Endothelial cell of umbilical vein (primary cell): ENCODE data around the gene UROD. TPM values are rescaled to one million over a fixed set of nuclear protein-coding genes. Genes with fewer than 3 reads are reported as not detected.

Source experiments
- BruUV-seq: library from RNA; stranded (reverse); fragments of 400-500 nt; replicated peaks from 2 replicates; lab custom pipeline; 2021; lab: Mats Ljungman, UMichigan
- CTCF ChIA-PET: fragments of 300-600, 350-600 bp; sonication (Branson Sonifier 250); formaldehyde crosslinking; loops from one replicate; lab custom pipeline; 2021; ENCODE audit warnings: antibody characterized with exemption, inconsistent platforms; lab: Charles Lee
- POLR2A ChIA-PET: fragments of 300-600, 350-600 bp; sonication (Branson Sonifier 250); formaldehyde crosslinking; loops from one replicate; lab custom pipeline; 2021; ENCODE audit warnings: antibody characterized with exemption, inconsistent platforms; lab: Charles Lee
- DNase-seq: peaks from one replicate; pipeline ENCODE4 v3.0.0-alpha.2; 2011; ENCODE audit warnings: low read depth, low spot score
- FAIRE-seq: peaks from 2 replicates; lab custom pipeline; 2011; peaks lifted over from hg19 to GRCh38; lab: Jason Lieb, UNC
- H2AFZ ChIP-seq: 2 replicates; pipeline ENCODE4 v1.6.0; 2012; ENCODE audit warnings: low read depth, low read length, control low read depth, inconsistent platforms
- H3K27ac ChIP-seq: 2 replicates; pipeline ENCODE4 v1.5.1; 2011; ENCODE audit warnings: low read depth, mild to moderate bottlenecking, control low read depth, low read length, moderate library complexity; ENCODE audit not compliant: insufficient read depth
- H3K27me3 ChIP-seq, 2 experiments: 2 replicates each; pipeline versions ENCODE4 v1.6.0 to v1.6.1; 2011; ENCODE audit warnings: low read length in 2 of 2, mixed read lengths in 1 of 2; ENCODE audit not compliant: control insufficient read depth in 2 of 2, insufficient read depth in 2 of 2
- H3K36me3 ChIP-seq, 2 experiments: 2 replicates in 1 of 2; 3 replicates in 1 of 2; pipeline ENCODE4 v1.5.1; 2011; ENCODE audit warnings: low read length in 2 of 2, mild to moderate bottlenecking in 1 of 2, moderate library complexity in 1 of 2; ENCODE audit not compliant: control insufficient read depth in 2 of 2, insufficient read depth in 2 of 2; ENCODE audit errors: extremely low read depth in 1 of 2
- H3K4me1 ChIP-seq: 3 replicates; pipeline ENCODE4 v1.5.1; 2011; ENCODE audit warnings: mild to moderate bottlenecking, low read length; ENCODE audit not compliant: control insufficient read depth, insufficient read depth; ENCODE audit errors: extremely low read depth
- H3K4me2 ChIP-seq: 2 replicates; pipeline ENCODE4 v1.6.1; 2011; ENCODE audit warnings: low read length, control low read depth, mixed read lengths; ENCODE audit not compliant: insufficient read depth
- H3K4me3 ChIP-seq, 3 experiments: fragments of 200-600 bp in 1 of 3; sonication (generic), shearing (Covaris generic) in 1 of 3; replicated peaks in 1 of 3; 2 replicates each; pipeline ENCODE4 v1.5.1; 2011 to 2016; ENCODE audit warnings: control low read depth in 3 of 3, low read length in 3 of 3, mild to moderate bottlenecking in 2 of 3, inconsistent platforms in 1 of 3, low read depth in 1 of 3, moderate library complexity in 1 of 3; ENCODE audit not compliant: insufficient read depth in 1 of 3
- H3K79me2 ChIP-seq: 2 replicates; pipeline ENCODE4 v1.6.0; 2012; ENCODE audit warnings: low read length, inconsistent platforms; ENCODE audit not compliant: control insufficient read depth, insufficient read depth
- H3K9ac ChIP-seq: replicated peaks from 2 replicates; pipeline ENCODE3; 2011; ENCODE audit warnings: low read length, control low read depth; ENCODE audit not compliant: insufficient read depth; ENCODE audit errors: extremely low read depth
- H3K9me1 ChIP-seq: replicated peaks from 3 replicates; pipeline ENCODE4 v1.6.0; 2011; ENCODE audit warnings: mild to moderate bottlenecking, low read length; ENCODE audit not compliant: control insufficient read depth, insufficient read depth; ENCODE audit errors: extremely low read depth
- H3K9me3 ChIP-seq: replicated peaks from 2 replicates; pipeline ENCODE4 v1.5.1; 2012; ENCODE audit warnings: low read length, inconsistent platforms; ENCODE audit not compliant: control insufficient read depth, insufficient read depth
- H4K20me1 ChIP-seq: replicated peaks from 2 replicates; pipeline ENCODE3; 2011; ENCODE audit warnings: mild to moderate bottlenecking, low read length; ENCODE audit not compliant: control insufficient read depth, insufficient read depth; ENCODE audit errors: extremely low read depth
- EZH2 ChIP-seq: IDR thresholded peaks from 2 replicates; pipeline ENCODE4 v1.6.1; 2012; ENCODE audit warnings: borderline replicate concordance, low read depth, mild to moderate bottlenecking, moderate library complexity, low read length, inconsistent platforms; ENCODE audit not compliant: severe bottlenecking
- FOS ChIP-seq: IDR thresholded peaks from 2 replicates; pipeline ENCODE4 v1.6.1; 2011; ENCODE audit warnings: mild to moderate bottlenecking, low read length, moderate library complexity, borderline replicate concordance; ENCODE audit not compliant: insufficient read depth
- GATA2 ChIP-seq: IDR thresholded peaks from 2 replicates; pipeline ENCODE4 v1.7.0; 2011; ENCODE audit warnings: low read depth, mild to moderate bottlenecking, moderate library complexity, mixed read lengths, low read length; ENCODE audit not compliant: insufficient read length, insufficient read depth
- JUN ChIP-seq: IDR thresholded peaks from 2 replicates; pipeline ENCODE4 v1.6.1; 2011; ENCODE audit warnings: borderline replicate concordance, low read depth; ENCODE audit not compliant: insufficient read length, insufficient read depth
- MYC ChIP-seq: IDR thresholded peaks from one replicate; pipeline ENCODE4 v1.6.1; 2011; ENCODE audit warnings: mild to moderate bottlenecking, low read depth, low read length
- POLR2A ChIP-seq: IDR thresholded peaks from 2 replicates; pipeline ENCODE4 v1.6.1; 2012; ENCODE audit warnings: low read depth, mild to moderate bottlenecking, control low read depth, low read length
- POLR2AphosphoS5 ChIP-seq: IDR thresholded peaks from 2 replicates; pipeline ENCODE4 v1.6.1; 2012; ENCODE audit warnings: low read depth, mild to moderate bottlenecking, control low read depth, low read length, moderate library complexity; ENCODE audit not compliant: insufficient read depth
- dilution Hi-C: fragments of 300-500 bp; cut with MboI; formaldehyde crosslinking; loops from one replicate; pipeline ENCODE4 v1.15.0; 2019; ENCODE audit warnings: low sequenced_read_pairs; ENCODE audit not compliant: extremely low pct_ligation_motif_present
- intact Hi-C: fragments of 100-400 bp; cut with micrococcal nuclease; formaldehyde crosslinking; loops from one replicate; pipeline ENCODE4 v1.10.0; 2022
- polyA plus RNA-seq, 4 experiments: library from polyadenylated mRNA; depleted of rRNA in 3 of 4; stranded (reverse) in 3 of 4; unstranded in 1 of 4; fragments of >200 nt; gene quantifications; 2 replicates each; pipeline versions ENCODE4 v1.2.1 to v1.2.3, GENCODE V29; 2011 to 2012; ENCODE audit warnings: missing spikeins in 1 of 4
- total RNA-seq: library from RNA; stranded (reverse); gene quantifications from 2 replicates; pipeline ENCODE4 v1.2.3, GENCODE V29; 2021
- TF ChIP-seq, protein P1 (sequence below), 2 donors: IDR thresholded peaks; 1 replicate in 1 of 2; 2 replicates in 1 of 2; pipeline ENCODE4 v1.5.1; 2011; ENCODE audit warnings: low read length in 2 of 2, mild to moderate bottlenecking in 2 of 2, moderate library complexity in 2 of 2, control low read depth in 1 of 2, inconsistent platforms in 1 of 2, low read depth in 1 of 2; ENCODE audit not compliant: insufficient read depth in 1 of 2; ENCODE audit errors: extremely low read depth in 1 of 2
- TF ChIP-seq, protein P2 (sequence below): IDR thresholded peaks from 2 replicates; pipeline ENCODE4 v1.6.1; 2011; ENCODE audit not compliant: insufficient read depth, insufficient read length

Gene UROD
- total and polyA plus RNA-seq, 2 donors (not counting 3 experiments of a cell fraction or from before 2014, with no cell fraction given): 192 to 636 TPM

DNA sequence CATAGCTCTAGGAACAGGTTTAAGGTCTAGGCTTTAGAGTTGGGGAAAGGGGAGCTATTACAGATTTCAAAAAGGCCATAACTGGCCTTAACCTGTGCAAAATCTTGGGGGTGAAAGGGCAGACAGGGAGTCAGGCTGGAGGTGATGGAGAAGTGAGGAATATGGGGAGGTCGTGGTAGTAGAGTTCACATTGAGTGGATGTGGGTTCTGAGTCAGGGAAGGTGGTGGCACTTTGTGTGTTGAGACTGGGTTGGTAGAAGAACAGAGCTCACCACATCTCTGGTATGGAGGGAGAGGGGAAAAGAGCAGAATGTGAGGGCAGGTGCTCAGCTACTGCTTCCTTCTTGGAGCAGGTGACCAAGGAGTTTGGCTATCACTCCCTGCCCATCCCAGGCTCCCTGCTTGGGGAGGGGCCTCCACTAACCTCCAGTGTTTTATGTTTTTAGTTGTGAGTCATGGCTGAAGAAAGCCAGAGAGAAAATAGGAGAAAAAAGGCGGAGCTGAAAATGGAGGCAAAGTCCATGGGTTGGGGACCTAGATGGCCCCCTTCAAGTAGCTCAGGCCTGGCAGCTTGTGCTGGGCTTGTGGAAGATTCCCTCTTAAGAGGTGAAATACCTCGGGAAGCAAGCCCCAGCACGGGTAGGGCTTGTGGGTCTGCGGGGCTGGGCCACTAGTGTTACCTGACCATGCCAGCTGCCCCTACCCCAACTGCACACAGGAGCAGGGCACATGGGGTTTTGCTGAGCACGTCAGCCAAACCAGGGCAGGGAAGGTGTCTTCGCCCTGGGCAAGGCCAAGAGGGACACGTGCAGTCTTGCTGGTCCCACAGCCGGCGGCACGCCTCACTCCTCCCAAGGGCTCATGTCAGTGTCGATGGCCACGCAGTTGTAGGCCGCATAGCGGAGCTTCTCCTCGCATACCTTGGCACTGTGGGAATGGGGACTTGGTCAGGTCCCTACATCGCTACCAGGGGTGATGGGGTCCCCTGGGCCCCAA, 9.1 kb upstream of the UROD start:
- no peaks in the 10 kb centered on the region for H3K79me2 ChIP-seq
- intact Hi-C loops: no loop called here
- POLR2A ChIA-PET: no interaction called here
- H3K27me3 ChIP-seq: no peaks in the 10 kb centered on the region
- no peak for TF ChIP-seq POLR2AphosphoS5
- no peak for TF ChIP-seq EZH2
- no peak for TF ChIP-seq MYC
- no peak for TF ChIP-seq POLR2A
- no peak for TF ChIP-seq FOS
- TF ChIP-seq, protein P1, sequence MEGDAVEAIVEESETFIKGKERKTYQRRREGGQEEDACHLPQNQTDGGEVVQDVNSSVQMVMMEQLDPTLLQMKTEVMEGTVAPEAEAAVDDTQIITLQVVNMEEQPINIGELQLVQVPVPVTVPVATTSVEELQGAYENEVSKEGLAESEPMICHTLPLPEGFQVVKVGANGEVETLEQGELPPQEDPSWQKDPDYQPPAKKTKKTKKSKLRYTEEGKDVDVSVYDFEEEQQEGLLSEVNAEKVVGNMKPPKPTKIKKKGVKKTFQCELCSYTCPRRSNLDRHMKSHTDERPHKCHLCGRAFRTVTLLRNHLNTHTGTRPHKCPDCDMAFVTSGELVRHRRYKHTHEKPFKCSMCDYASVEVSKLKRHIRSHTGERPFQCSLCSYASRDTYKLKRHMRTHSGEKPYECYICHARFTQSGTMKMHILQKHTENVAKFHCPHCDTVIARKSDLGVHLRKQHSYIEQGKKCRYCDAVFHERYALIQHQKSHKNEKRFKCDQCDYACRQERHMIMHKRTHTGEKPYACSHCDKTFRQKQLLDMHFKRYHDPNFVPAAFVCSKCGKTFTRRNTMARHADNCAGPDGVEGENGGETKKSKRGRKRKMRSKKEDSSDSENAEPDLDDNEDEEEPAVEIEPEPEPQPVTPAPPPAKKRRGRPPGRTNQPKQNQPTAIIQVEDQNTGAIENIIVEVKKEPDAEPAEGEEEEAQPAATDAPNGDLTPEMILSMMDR (IDR thresholded peaks at IDR 0.05; ENCODE audit: extremely low read depth in 1 of 2, insufficient read depth in 1 of 2, low read depth in 1 of 2, low read length in 2 of 2): no peak
- no peak for TF ChIP-seq JUN
- TF ChIP-seq GATA2: no peak
- TF ChIP-seq, protein P2, sequence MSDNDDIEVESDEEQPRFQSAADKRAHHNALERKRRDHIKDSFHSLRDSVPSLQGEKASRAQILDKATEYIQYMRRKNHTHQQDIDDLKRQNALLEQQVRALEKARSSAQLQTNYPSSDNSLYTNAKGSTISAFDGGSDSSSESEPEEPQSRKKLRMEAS: no peak
- H2AFZ ChIP-seq: no peak overlapping the region
- TSS peak; percentile 65 for BruUV-seq
- no peak overlapping the region for H3K27ac ChIP-seq
- CTCF ChIA-PET: interaction anchor here (0.9 to 1.5 kb wide), 3 partner anchors 13 to 167 kb away, joined by 4 to 5 read pairs (median 4); partner anchors contain the start of gene EIF2B3
- no peak overlapping the region for H3K4me3 ChIP-seq
- no peaks in the 10 kb centered on the region for H3K4me1 ChIP-seq
- DNase-seq (no peak), FAIRE-seq (no peak)
- no peaks in the 10 kb centered on the region for H3K9me1 ChIP-seq
- no peak overlapping the region for H3K9ac ChIP-seq
- H3K36me3 ChIP-seq: peaks cover 10 to 53% of the 10 kb centered on the region in 2 experiments
- no peak overlapping the region for H3K4me2 ChIP-seq
- H4K20me1 ChIP-seq: no peaks in the 10 kb centered on the region
- no peaks in the 10 kb centered on the region for H3K9me3 ChIP-seq
- dilution Hi-C loops: no loop called here
